HG02610 (cell line): ENCODE data around the gene VEGFA.

Experiments used
- ATAC-seq: cut with Tn5 transposase; IDR thresholded peaks from one replicate; pipeline ENCODE4 v1.9.1; 2021; ENCODE audit warnings: mild to moderate bottlenecking, moderate library complexity; ENCODE audit not compliant: unreplicated experiment

The VEGFA gene

GRCh38 chr6:43758617-43759050, 11.4 kb upstream of the VEGFA start:
- no peak for ATAC-seq

- ATAC-seq: no peak
Measured at GRCh38 chr6:43759136-43759906, 10.7 kb upstream of the VEGFA start.

DNA sequence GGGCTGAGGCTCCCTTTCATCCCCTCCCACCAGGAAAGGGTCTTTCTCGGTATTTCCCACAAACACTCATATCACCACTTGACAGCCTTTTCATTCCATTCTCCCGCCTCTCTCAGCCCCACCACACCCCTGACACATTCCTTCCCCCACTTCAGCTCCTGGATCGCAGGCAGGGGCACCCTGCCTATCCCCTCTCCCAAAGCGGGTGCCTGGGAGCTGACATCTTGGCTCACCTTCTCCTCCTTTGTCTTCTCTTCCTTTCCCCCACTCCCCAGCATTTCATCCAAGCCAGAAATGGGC, 10.2 kb upstream of the VEGFA start:
- ATAC-seq: no peak

DNA sequence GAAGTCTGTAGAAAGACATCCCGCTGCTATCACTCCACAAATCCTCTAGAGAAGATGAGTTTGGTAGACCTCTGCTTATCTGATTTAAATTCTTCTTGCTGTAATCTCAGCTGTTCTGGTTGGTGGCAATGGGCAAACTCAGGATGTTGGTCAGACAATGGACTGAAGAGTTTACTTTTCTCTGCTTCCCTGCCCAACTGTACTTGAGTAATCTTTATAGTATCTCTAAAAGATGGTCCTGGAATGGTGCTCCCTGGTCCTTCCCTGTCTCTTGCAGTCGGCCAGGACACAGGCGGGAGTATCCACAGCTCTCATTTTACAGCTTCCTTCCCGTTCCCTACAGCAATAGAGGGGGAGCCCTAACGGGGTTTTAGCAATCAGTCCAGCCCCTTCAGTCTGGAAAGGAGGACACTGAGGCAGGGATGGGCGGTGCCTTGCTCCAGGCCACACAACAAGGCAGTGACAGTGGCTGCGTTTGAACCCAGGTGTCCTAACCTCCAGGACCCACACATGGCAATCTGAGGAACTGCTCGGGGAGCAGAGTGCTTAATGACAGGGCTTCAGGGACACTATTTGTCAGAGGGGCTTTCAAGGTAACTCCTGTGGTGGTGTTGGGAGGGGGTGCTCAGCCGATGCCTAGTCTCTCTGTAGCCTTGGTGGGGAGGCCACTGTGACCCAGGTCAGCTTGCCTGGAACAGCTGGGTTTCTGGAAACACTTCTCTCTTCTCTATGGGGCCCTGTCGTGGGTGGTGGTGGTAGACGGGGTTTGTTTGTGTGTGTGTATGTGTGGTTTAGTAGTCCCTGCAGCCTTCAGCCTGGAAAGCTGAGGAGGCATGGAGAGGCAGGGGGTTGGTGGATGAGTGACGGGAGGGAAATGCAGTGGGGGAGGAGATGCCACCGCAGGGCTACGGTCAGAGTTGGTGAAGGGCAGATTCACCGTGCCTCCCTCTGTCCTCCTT, 9.5 kb upstream of the VEGFA start:
- ATAC-seq: no peak

DNA sequence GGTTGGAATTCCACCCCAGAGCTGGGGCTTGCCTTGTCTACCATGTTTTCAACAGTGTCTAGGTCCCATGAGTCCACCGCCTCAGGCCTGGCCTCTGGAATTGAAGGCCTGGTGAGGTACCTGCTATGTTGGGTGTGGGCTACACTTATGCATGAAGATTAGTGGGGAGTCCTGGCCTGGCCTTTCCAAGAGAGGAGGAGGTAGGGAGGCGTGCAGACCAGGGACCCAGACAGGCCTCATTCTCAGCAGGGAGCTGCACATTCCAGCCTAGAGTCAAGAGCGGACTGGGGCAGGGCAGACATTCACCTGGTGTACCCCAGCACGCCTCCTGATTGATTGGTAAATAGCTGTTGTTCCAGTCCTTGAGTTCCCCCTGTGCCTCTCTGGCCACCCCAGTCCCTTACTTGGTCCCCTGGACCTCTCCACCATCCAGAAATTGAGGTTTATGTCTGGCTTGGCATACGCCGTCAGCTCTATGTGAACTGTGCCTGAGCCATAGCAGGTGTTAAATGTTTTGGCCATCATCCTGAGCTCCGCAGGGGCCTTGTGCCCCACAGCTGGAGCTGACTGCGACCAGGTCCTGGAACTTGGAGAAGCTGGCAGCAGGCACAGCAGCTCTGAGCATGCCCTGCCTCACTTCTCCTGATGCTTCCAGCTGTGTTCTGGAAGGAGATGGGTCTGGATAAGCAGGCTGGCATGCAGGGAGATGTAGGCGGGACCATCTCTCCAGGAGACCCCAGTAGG, 8.2 kb upstream of the VEGFA start:
- ATAC-seq: no peak

DNA sequence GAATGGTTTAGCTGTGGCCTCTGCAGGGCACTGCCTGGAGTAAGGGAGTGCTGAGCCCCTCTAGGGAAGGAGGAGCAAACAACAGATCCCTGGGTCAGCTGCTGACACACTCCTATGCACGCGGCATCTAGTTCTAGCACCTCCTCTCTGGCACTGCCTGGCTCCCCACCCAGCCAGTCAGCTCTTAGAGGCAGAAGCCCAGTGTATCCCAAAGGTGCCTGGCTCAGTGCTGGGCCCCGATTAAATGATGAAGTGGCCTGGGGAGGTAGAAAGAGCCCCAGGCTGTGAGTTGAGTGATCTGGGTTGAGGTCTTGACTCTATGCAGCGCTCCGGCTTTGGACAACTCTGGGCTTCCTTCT, 7.6 kb upstream of the VEGFA start:
- ATAC-seq: no peak

GRCh38 chr6:43762966-43763695, 6.9 kb upstream of the VEGFA start:
- ATAC-seq: no peak

DNA sequence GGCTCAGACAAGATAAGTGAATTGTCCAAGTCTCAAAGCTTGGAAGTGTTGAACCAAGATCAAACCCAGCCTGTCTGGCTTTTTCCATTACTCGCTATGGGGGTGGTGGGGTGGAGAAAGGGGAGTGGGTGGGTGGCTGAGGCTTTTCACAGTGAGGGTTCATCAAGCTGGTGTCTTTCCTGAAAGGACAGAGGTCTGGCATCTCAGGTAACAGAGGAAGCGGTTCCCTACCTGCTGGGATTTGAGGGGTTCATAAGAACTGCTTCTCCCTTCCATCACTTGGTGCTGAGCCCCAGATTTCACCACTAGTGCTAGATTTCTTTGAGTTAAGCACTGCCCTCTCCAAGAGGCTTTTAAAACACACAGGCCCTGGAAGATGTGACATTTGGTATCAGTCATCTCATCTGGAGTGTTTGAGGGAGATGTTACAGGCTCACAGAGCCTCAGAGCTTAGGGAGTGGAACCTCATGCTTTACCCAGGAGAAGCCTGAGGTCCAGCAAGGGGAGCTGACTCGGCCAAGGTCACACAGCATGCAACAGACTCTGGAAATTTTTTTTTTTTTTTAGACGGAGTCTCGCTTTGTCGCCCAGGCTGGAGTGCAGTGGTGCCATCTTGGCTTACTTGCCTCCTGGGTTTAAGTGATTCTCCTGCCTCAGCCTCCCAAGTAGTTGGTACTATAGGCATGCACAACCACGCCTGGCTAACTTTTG, 6.0 kb upstream of the VEGFA start:
- ATAC-seq: no peak

DNA sequence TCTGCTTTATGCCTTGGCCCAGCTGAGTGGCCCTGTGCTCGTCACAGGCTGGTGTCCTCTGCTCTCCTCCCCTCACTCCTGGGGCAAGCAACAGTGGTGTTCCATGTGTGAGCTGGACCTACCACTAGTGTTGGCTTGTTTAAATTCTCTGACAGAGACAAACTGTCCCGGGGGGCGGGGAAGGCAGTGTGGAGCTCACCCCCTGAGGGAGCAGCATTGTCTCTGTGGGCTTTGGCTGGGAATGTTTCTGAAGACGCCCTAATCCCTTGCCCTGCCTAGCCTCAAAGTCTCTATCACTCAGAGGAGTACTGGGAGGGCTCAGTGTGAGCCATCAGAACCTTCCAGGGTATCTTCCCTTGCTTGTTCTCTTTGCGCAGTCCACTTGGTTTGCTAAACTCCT, 5.2 kb upstream of the VEGFA start:
- ATAC-seq: no peak

- no peak for ATAC-seq
Measured at GRCh38 chr6:43765776-43766499, 4.1 kb upstream of the VEGFA start.

- ATAC-seq: no peak
Measured at GRCh38 chr6:43766500-43766853, 3.5 kb upstream of the VEGFA start.

DNA sequence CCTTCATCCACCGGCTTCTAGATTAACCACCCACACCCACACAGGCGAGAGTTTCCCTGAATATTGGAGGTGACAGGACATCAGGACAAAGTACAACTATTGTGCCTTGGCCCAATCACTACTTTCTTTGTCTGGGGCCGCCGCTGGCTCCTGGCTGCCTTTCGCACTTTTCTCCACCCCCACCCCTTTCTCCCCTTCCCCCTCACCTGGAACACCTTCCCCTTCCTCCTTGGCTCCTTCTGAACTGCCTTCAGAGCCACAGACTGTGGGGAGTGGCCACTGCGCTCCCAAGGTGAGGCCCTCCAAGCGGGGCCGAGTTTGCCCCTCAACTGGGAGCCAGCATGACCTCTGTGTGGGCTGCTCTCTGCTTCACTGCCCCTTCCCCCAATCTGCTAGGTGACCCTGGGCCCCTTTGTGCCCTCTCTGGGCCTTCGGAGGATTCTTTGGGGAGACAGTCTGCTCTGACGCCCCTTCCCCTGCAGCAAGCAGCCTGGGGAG, 3.0 kb upstream of the VEGFA start:
- no peak for ATAC-seq

- no peak for ATAC-seq
Measured at GRCh38 chr6:43767553-43768505, 2.2 kb upstream of the VEGFA start.

DNA sequence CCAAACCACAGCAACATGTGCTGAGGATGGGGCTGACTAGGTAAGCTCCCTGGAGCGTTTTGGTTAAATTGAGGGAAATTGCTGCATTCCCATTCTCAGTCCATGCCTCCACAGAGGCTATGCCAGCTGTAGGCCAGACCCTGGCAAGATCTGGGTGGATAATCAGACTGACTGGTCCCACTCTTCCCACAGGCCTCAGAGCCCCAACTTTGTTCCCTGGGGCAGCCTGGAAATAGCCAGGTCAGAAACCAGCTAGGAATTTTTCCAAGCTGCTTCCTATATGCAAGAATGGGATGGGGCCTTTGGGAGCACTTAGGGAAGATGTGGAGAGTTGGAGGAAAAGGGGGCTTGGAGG, 1.5 kb upstream of the VEGFA start:
- no peak for ATAC-seq

- ATAC-seq: no peak
Measured at GRCh38 chr6:43768983-43769525, 957 bp upstream of the VEGFA start.

DNA sequence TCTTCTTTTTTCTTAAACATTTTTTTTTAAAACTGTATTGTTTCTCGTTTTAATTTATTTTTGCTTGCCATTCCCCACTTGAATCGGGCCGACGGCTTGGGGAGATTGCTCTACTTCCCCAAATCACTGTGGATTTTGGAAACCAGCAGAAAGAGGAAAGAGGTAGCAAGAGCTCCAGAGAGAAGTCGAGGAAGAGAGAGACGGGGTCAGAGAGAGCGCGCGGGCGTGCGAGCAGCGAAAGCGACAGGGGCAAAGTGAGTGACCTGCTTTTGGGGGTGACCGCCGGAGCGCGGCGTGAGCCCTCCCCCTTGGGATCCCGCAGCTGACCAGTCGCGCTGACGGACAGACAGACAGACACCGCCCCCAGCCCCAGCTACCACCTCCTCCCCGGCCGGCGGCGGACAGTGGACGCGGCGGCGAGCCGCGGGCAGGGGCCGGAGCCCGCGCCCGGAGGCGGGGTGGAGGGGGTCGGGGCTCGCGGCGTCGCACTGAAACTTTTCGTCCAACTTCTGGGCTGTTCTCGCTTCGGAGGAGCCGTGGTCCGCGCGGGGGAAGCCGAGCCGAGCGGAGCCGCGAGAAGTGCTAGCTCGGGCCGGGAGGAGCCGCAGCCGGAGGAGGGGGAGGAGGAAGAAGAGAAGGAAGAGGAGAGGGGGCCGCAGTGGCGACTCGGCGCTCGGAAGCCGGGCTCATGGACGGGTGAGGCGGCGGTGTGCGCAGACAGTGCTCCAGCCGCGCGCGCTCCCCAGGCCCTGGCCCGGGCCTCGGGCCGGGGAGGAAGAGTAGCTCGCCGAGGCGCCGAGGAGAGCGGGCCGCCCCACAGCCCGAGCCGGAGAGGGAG, 580 bp downstream of the VEGFA start:
- ATAC-seq: no peak

- ATAC-seq: no peak
Measured at GRCh38 chr6:43771210-43771857, 1.3 kb downstream of the VEGFA start.
